ENCODE data around the gene GRID1. TPM values are rescaled to one million over a fixed set of nuclear protein-coding genes. Genes with fewer than 3 reads are reported as not detected.

GRID1 gene
- total RNA-seq, 2 donors from 2014 or later: 0.37 to 0.67 TPM

DNA sequence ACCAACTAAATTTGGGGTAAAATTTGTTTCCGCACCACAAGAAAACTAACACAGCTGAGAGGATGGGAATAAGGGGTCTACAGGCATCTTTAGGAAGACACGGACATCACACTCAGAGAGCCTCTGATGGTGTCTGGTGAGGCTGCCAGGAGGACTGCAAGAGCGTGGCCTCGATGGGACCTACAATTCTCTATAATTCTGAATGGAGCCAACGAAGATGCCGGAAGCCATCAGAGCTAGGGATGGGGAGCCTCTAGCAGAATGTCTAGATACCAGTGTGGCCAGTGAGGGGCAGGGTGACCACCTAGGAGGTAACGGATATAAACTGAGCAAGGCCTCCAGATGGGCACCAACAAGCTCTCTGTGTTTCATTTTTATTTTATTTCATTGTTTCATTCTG lies 7.5 kb downstream of the GRID1 start:
- Histone ChIP-seq H3K27me3 (peaks cover 0 to 1% of the 10 kb centered on the region in 2 donors), H3K4me1 (peaks cover 0 to 23% of the 10 kb centered on the region in 2 donors), H3K4me3 (no peak overlapping the region), H3K36me3 (no peaks in the 10 kb centered on the region), H3K9me3 (no peaks in the 10 kb centered on the region), H3K27ac (no peak overlapping the region)
- no peak for TF ChIP-seq CTCF (IDR thresholded peaks at IDR 0.05)
- no peak for DNase-seq (ENCODE audit: low spot score)

GRCh38 chr10:86357676-86358075 lies 8.9 kb downstream of the GRID1 start:
- Histone ChIP-seq H3K36me3 (no peaks in the 10 kb centered on the region), H3K9me3 (no peaks in the 10 kb centered on the region), H3K4me1 (peaks cover 0 to 9% of the 10 kb centered on the region in 2 donors), H3K27me3 (no peaks in the 10 kb centered on the region), H3K27ac (no peak overlapping the region), H3K4me3 (no peak overlapping the region)
- TF ChIP-seq CTCF (IDR thresholded peaks at IDR 0.05): no peak
- no peak for DNase-seq (ENCODE audit: low spot score)

GRCh38 chr10:86357041-86357440 lies 9.6 kb downstream of the GRID1 start:
- Histone ChIP-seq H3K27me3 (no peaks in the 10 kb centered on the region), H3K27ac (no peak overlapping the region), H3K4me3 (no peak overlapping the region), H3K9me3 (no peaks in the 10 kb centered on the region), H3K36me3 (no peaks in the 10 kb centered on the region), H3K4me1 (peaks cover 0 to 8% of the 10 kb centered on the region in 2 donors)
- no peak for TF ChIP-seq CTCF (IDR thresholded peaks at IDR 0.05)
- DNase-seq (ENCODE audit: low spot score): no peak

GRCh38 chr10:86356296-86356695 lies 10.3 kb downstream of the GRID1 start:
- DNase-seq (ENCODE audit: low spot score): no peak
- no peak for TF ChIP-seq CTCF (IDR thresholded peaks at IDR 0.05)
- H3K4me3 ChIP-seq: no peak overlapping the region
- no peaks in the 10 kb centered on the region for H3K27me3 ChIP-seq
- H3K4me1 ChIP-seq: peaks cover 0 to 8% of the 10 kb centered on the region in 2 donors
- no peak overlapping the region for H3K27ac ChIP-seq
- no peaks in the 10 kb centered on the region for H3K9me3 ChIP-seq
- no peaks in the 10 kb centered on the region for H3K36me3 ChIP-seq

- Histone ChIP-seq H3K36me3 (no peaks in the 10 kb centered on the region), H3K27ac (no peak overlapping the region), H3K4me1 (peaks cover 0 to 8% of the 10 kb centered on the region in 2 donors), H3K4me3 (no peak overlapping the region), H3K9me3 (no peaks in the 10 kb centered on the region), H3K27me3 (no peaks in the 10 kb centered on the region)
- no peak for TF ChIP-seq CTCF (IDR thresholded peaks at IDR 0.05)
- no peak for DNase-seq (ENCODE audit: low spot score)
Observed at GRCh38 chr10:86355571-86356038, 11.0 kb downstream of the GRID1 start.
